Pancreas (tissue), 10 donors: Measurements from ENCODE around the gene PYROXD2. TPM values are rescaled to one million over a fixed set of nuclear protein-coding genes. Genes with fewer than 3 reads are reported as not detected.

Experiments
- ATAC-seq, 4 donors: fragments of 200-7000 bp; cut with Tn5 transposase; one replicate each; pipeline versions ENCODE4 v1.8.0 to v1.9.1; 2020; ENCODE audit warnings: mild to moderate bottlenecking in 4 of 4, moderate library complexity in 4 of 4
- DNase-seq, 6 donors: peaks; one replicate each; pipeline ENCODE4 v3.0.0-alpha.2; 2020
- FAIRE-seq: peaks from 2 replicates; lab custom pipeline; 2012; peaks lifted over from hg19 to GRCh38; lab: Jason Lieb, UNC
- H3K27ac ChIP-seq, 4 donors: fragments of 200-600 bp; sonication (generic); 1 replicate in 3 of 4; 2 replicates in 1 of 4; pipeline versions ENCODE4 v1.5.0 to v1.8.0; 2020
- H3K27me3 ChIP-seq, 4 donors: fragments of 200-600 bp; one replicate each; pipeline ENCODE4 v1.8.0; 2021
- H3K36me3 ChIP-seq, 3 donors: fragments of 200-600 bp; sonication (generic) in 1 of 3; one replicate each; pipeline versions ENCODE4 v1.5.0 to v1.8.0; 2020 to 2021
- H3K4me1 ChIP-seq, 3 donors: fragments of 200-600 bp; one replicate each; pipeline ENCODE4 v1.8.0; 2021
- H3K4me3 ChIP-seq, 4 donors: fragments of 200-600 bp; sonication (generic) in 2 of 4; one replicate each; pipeline versions ENCODE4 v1.5.0 to v1.8.0; 2020 to 2021
- H3K9me3 ChIP-seq, 4 donors: fragments of 200-600 bp; one replicate each; pipeline ENCODE4 v1.8.0; 2021
- WGBS, 2 donors: extraction: QIAGEN DNeasy Blood & Tissue Kit; methylation state at CpG; one replicate each; pipeline ENCODE4 v1.1.7; 2013; 5-methylcytosine and 5-hydroxymethylcytosine counted together
- intact Hi-C, 3 donors: fragments of 100-400 bp; cut with DNase I; formaldehyde crosslinking; loops; one replicate each; pipeline versions ENCODE4 v1.11.1 to v1.14.2; 2022
- polyA plus RNA-seq, 2 donors: library from polyadenylated mRNA; stranded (reverse); fragments of 200-250 nt; gene quantifications; one replicate each; pipeline ENCODE4 v1.2.3, GENCODE V29; 2013
- total RNA-seq, 6 donors: library from RNA; stranded (reverse); fragmentation: NEBNext Ultra II Directional in 4 of 6; extraction: Animal tissue kit (Norgen Biotek cat#: 25700) in 4 of 6; gene quantifications; one replicate each; pipeline versions ENCODE4 v1.2.1 to v1.2.4, GENCODE V29; 2021 to 2023
- TF ChIP-seq, protein P1 (sequence below), 4 donors: fragments of 200-600 bp; sonication (generic) in 3 of 4; IDR thresholded peaks; one replicate each; pipeline versions ENCODE4 v1.5.0 to v1.8.0; 2021; ENCODE audit warnings: antibody characterized with exemption in 4 of 4
- donor health status: healthy with polysubstance abuse.
- donor health status: DM: no; HTN: no; CAD: no; lungs with moderate emphysema.
- donor health status: DM: no; HTN: no; CAD: no.
- donor health status: control.
- donor health status: control.
- donor health status: Bipolar disorder and iron deficiency.
- donor health status: DM: yes; HTN: yes; CAD: no.
- donor health status: DM: no; HTN: no; CAD: no.
- donor health status: DM: no; HTN: no; CAD: no.
- donor health status: DM: yes; HTN: yes; CAD: no.

PYROXD2 gene
- total and polyA plus RNA-seq, 8 donors, result 1.8 to 15.9 (median 3.9) TPM

GRCh38 chr10:98446151-98446660 lies 31.2 kb upstream of the PYROXD2 start:
- Histone ChIP-seq H3K9me3 (no peaks in the 10 kb centered on the region), H3K4me3 (peak overlapping the region; percentile 56 to 86 (median 78)), H3K36me3 (peaks cover 0 to 17% (median 0%) of the 10 kb centered on the region in 3 donors), H3K4me1 (peaks cover 0 to 12% (median 0%) of the 10 kb centered on the region in 3 donors), H3K27ac (peak overlapping the region; percentile 68 to 87 (median 80)), H3K27me3 (no peaks in the 10 kb centered on the region)
- intact Hi-C loops, result no loop called here
- DNase-seq (peak; percentile 19 to 85 (median 54)), FAIRE-seq (no peak), ATAC-seq (peak; percentile 45 to 71 (median 64))
- TF ChIP-seq, protein P1, sequence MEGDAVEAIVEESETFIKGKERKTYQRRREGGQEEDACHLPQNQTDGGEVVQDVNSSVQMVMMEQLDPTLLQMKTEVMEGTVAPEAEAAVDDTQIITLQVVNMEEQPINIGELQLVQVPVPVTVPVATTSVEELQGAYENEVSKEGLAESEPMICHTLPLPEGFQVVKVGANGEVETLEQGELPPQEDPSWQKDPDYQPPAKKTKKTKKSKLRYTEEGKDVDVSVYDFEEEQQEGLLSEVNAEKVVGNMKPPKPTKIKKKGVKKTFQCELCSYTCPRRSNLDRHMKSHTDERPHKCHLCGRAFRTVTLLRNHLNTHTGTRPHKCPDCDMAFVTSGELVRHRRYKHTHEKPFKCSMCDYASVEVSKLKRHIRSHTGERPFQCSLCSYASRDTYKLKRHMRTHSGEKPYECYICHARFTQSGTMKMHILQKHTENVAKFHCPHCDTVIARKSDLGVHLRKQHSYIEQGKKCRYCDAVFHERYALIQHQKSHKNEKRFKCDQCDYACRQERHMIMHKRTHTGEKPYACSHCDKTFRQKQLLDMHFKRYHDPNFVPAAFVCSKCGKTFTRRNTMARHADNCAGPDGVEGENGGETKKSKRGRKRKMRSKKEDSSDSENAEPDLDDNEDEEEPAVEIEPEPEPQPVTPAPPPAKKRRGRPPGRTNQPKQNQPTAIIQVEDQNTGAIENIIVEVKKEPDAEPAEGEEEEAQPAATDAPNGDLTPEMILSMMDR (IDR thresholded peaks at IDR 0.05), result no peak
- WGBS, 2 donors, result 1 to 3% methylated on average over 28 of the region's 28 CpGs

DNA sequence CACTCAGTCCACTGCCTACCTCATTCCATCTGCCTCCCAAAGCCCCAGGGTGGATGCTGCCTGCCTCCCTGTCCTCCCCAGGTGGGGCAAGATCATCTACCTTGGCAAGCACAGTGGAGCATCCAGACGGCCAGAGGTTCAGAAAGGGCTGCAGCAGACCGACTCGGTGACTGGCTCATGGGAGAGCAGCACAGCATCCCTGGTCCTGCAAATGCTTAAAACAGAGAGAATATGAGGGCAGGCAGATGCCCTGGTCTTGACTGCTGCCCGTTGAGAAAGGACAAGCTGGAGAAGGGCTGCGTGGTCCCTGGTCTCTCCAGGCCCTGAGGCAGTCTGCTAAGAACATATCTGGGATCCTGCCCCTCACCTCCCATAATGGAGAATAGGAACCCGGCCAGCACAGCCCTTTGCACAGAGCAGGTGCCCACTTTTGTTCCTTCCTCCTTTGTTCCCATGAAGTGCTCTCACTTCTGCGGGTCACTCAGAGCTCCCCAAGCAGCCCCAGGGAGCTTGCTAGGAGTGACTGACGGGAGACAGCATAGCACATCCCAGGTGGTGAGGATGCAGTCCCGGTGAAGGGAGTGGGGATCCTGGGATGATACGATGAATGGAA lies 30.3 kb upstream of the PYROXD2 start:
- FAIRE-seq (no peak), DNase-seq (no peak), ATAC-seq (no peak)
- Histone ChIP-seq H3K27ac (peak overlapping the region in 1 of 4 donors; percentile 87), H3K9me3 (no peaks in the 10 kb centered on the region), H3K4me1 (peaks cover 0 to 7% (median 0%) of the 10 kb centered on the region in 3 donors), H3K36me3 (peaks cover 0 to 17% (median 0%) of the 10 kb centered on the region in 3 donors), H3K27me3 (no peaks in the 10 kb centered on the region), H3K4me3 (peak overlapping the region in 2 of 4 donors; percentile 85 to 86)
- TF ChIP-seq, protein P1 (IDR thresholded peaks at IDR 0.05), result no peak
- 73 to 80% methylated on average over 10 of the region's 10 CpGs for WGBS, 2 donors
- intact Hi-C loops, result no loop called here

GRCh38 chr10:98444314-98445006 lies 29.5 kb upstream of the PYROXD2 start:
- no peaks in the 10 kb centered on the region for H3K27me3 ChIP-seq
- DNase-seq, result no peak
- no peak overlapping the region for H3K4me3 ChIP-seq
- peaks cover 0 to 17% (median 0%) of the 10 kb centered on the region in 3 donors for H3K36me3 ChIP-seq
- intact Hi-C loops, result no loop called here
- no peak for ATAC-seq
- TF ChIP-seq, protein P1 (IDR thresholded peaks at IDR 0.05), result no peak
- WGBS, 2 donors, result 87 to 89% methylated on average over 9 of the region's 9 CpGs
- peaks cover 0 to 3% (median 0%) of the 10 kb centered on the region in 3 donors for H3K4me1 ChIP-seq
- no peak overlapping the region for H3K27ac ChIP-seq
- H3K9me3 ChIP-seq, result no peaks in the 10 kb centered on the region
- FAIRE-seq, result no peak

DNA sequence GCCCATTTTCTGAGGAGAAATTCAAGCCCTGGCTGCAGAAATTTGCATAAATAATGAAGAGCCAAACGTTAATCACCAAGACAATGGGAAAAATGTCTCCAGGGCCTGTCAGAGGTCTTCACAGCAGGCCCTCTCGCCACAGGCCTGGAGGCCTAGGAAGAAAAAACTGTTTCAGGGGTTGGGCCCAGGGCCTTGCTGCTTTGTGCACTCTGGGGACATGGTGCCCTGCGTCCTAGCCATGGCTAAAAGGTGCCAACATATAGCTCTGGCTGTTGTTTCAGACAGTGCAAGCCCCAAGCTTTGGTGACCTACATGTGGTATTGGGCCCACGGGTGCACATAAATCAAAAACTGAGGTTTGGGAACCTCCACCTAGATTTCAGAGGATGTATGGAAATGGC lies 23.7 kb upstream of the PYROXD2 start:
- Histone ChIP-seq H3K9me3 (no peaks in the 10 kb centered on the region), H3K4me3 (no peak overlapping the region), H3K36me3 (peaks cover 5 to 29% (median 8%) of the 10 kb centered on the region in 3 donors), H3K27ac (no peak overlapping the region), H3K4me1 (no peaks in the 10 kb centered on the region), H3K27me3 (no peaks in the 10 kb centered on the region)
- TF ChIP-seq, protein P1 (IDR thresholded peaks at IDR 0.05), result no peak
- intact Hi-C loops, result no loop called here
- 93 to 94% methylated on average over 4 of the region's 4 CpGs for WGBS, 2 donors
- FAIRE-seq (no peak), ATAC-seq (no peak), DNase-seq (no peak)
